ENCODE measurements around the gene METTL24. TPM values are rescaled to one million over a fixed set of nuclear protein-coding genes. Genes with fewer than 3 reads are reported as not detected.

METTL24 gene
- total RNA-seq, 6 donors from 2014 or later: 0.78 to 2.7 (median 1.8) TPM; not detected in 1

GRCh38 chr6:110216140-110216539, 142.0 kb downstream of the METTL24 start:
- 89% methylated on average over 5 of the region's 5 CpGs for WGBS, 2 donors
- no peak for ATAC-seq (ENCODE audit: low FRiP score in 2 of 2)
- peaks cover 3 to 98% (median 47%) of the 10 kb centered on the region in 4 donors for H3K36me3 ChIP-seq

GRCh38 chr6:110214338-110214737, 143.8 kb downstream of the METTL24 start:
- H3K9me3 ChIP-seq: no peaks in the 10 kb centered on the region
- TF ChIP-seq POLR2AphosphoS5 (IDR thresholded peaks at IDR 0.05) (no peak), POLR2A (IDR thresholded peaks at IDR 0.05) (no peak), EP300 (IDR thresholded peaks at IDR 0.05) (no peak)
- TF ChIP-seq, protein P1, sequence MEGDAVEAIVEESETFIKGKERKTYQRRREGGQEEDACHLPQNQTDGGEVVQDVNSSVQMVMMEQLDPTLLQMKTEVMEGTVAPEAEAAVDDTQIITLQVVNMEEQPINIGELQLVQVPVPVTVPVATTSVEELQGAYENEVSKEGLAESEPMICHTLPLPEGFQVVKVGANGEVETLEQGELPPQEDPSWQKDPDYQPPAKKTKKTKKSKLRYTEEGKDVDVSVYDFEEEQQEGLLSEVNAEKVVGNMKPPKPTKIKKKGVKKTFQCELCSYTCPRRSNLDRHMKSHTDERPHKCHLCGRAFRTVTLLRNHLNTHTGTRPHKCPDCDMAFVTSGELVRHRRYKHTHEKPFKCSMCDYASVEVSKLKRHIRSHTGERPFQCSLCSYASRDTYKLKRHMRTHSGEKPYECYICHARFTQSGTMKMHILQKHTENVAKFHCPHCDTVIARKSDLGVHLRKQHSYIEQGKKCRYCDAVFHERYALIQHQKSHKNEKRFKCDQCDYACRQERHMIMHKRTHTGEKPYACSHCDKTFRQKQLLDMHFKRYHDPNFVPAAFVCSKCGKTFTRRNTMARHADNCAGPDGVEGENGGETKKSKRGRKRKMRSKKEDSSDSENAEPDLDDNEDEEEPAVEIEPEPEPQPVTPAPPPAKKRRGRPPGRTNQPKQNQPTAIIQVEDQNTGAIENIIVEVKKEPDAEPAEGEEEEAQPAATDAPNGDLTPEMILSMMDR (IDR thresholded peaks at IDR 0.05): no peak
- WGBS, 2 donors: 55 to 70% methylated on average over 1 of the region's 1 CpG
- ATAC-seq (ENCODE audit: low FRiP score in 2 of 2): no peak
- no peak overlapping the region for H3K27ac ChIP-seq
- no peak overlapping the region for H3K4me3 ChIP-seq
- no peak for DNase-seq
- H3K27me3 ChIP-seq: no peaks in the 10 kb centered on the region
- H3K36me3 ChIP-seq: peaks cover 3 to 89% (median 41%) of the 10 kb centered on the region in 4 donors
- no peaks in the 10 kb centered on the region for H3K4me1 ChIP-seq

More at GRCh38 chr6:110216140-110216539, 142.0 kb downstream of the METTL24 start:
- H3K27ac ChIP-seq: no peak overlapping the region
- TF ChIP-seq, protein P1 (IDR thresholded peaks at IDR 0.05): no peak
- no peak for TF ChIP-seq EP300 (IDR thresholded peaks at IDR 0.05)
- no peak for TF ChIP-seq POLR2A (IDR thresholded peaks at IDR 0.05)
- TF ChIP-seq POLR2AphosphoS5 (IDR thresholded peaks at IDR 0.05): no peak
- H3K4me3 ChIP-seq: no peak overlapping the region
- no peaks in the 10 kb centered on the region for H3K9me3 ChIP-seq
- no peaks in the 10 kb centered on the region for H3K4me1 ChIP-seq
- no peak for DNase-seq
- no peaks in the 10 kb centered on the region for H3K27me3 ChIP-seq

GRCh38 chr6:110211753-110212152, 146.4 kb downstream of the METTL24 start:
- no peak for ATAC-seq (ENCODE audit: low FRiP score in 2 of 2)
- 85 to 97% methylated on average over 1 of the region's 1 CpG for WGBS, 2 donors

DNA sequence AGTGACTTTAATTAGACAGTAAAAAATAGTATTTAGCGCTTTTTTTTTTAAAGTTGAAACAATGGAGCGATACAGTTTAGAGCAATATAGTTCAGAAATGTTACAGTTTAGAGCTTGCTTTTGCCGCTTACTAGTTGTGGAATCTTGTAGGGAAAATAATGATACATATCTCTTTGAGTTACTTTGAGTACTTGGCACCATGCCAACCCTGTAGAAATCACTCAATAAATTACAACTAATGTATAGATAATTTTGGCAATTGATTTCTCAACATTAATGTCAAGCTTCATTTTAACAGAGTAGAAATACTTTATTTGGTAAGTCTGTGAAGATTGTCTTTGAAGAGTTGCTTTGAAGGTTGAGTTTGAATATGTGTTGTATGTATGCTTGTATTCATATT, 150.5 kb downstream of the METTL24 start:
- ATAC-seq (ENCODE audit: low FRiP score in 2 of 2): no peak
- H3K4me3 ChIP-seq: no peak overlapping the region
- H3K27ac ChIP-seq: no peak overlapping the region
- no peak for DNase-seq
- H3K9me3 ChIP-seq: no peaks in the 10 kb centered on the region
- TF ChIP-seq, protein P1 (IDR thresholded peaks at IDR 0.05): no peak
- TF ChIP-seq POLR2AphosphoS5 (IDR thresholded peaks at IDR 0.05): no peak
- TF ChIP-seq EP300 (IDR thresholded peaks at IDR 0.05): no peak
- no peak for TF ChIP-seq POLR2A (IDR thresholded peaks at IDR 0.05)
- no peaks in the 10 kb centered on the region for H3K4me1 ChIP-seq
- no peaks in the 10 kb centered on the region for H3K27me3 ChIP-seq
- H3K36me3 ChIP-seq: peaks cover 0 to 37% (median 11%) of the 10 kb centered on the region in 4 donors
- 97 to 99% methylated on average over 3 of the region's 3 CpGs for WGBS, 2 donors

More at GRCh38 chr6:110211753-110212152, 146.4 kb downstream of the METTL24 start:
- Histone ChIP-seq H3K27ac (no peak overlapping the region), H3K4me1 (no peaks in the 10 kb centered on the region), H3K27me3 (no peaks in the 10 kb centered on the region), H3K36me3 (peaks cover 3 to 76% (median 32%) of the 10 kb centered on the region in 4 donors), H3K4me3 (no peak overlapping the region), H3K9me3 (no peaks in the 10 kb centered on the region)
- no peak for DNase-seq
- TF ChIP-seq, protein P1 (IDR thresholded peaks at IDR 0.05): no peak
- TF ChIP-seq POLR2AphosphoS5 (IDR thresholded peaks at IDR 0.05) (no peak), POLR2A (IDR thresholded peaks at IDR 0.05) (no peak), EP300 (IDR thresholded peaks at IDR 0.05) (no peak)
